HepG2 (cell line): ENCODE measurements around the gene TRAPPC3. TPM values are rescaled to one million over a fixed set of nuclear protein-coding genes. Genes with fewer than 3 reads are reported as not detected.

ENCODE experiments used
- ATAC-seq: fragments of 200-7000 bp; cut with Tn5 transposase; 3 replicates; pipeline ENCODE4 v1.9.1; 2020; ENCODE audit warnings: mild to moderate bottlenecking, moderate library complexity
- BruUV-seq: library from RNA; stranded (reverse); fragments of 400-500 nt; replicated peaks from 2 replicates; lab custom pipeline; 2021; lab: Mats Ljungman, UMichigan
- CTCF ChIA-PET: fragments of 300-600 bp; formaldehyde crosslinking; extraction: SDS; loops from one replicate; lab custom pipeline; 2021; ENCODE audit warnings: low total read pairs, inconsistent platforms, low intra/inter-chr PET ratio; lab: Yijun Ruan, JAX
- POLR2A ChIA-PET: fragments of 350-600 bp; sonication (Branson Sonifier 250); formaldehyde crosslinking; loops from one replicate; lab custom pipeline; 2020; ENCODE audit warnings: antibody characterized with exemption, inconsistent platforms; lab: Yijun Ruan, JAX
- DNase-seq: peaks from one replicate; pipeline ENCODE4 v3.0.0-alpha.2; 2015; ENCODE audit warnings: low spot score
- FAIRE-seq: peaks from 3 replicates; lab custom pipeline; 2011; peaks lifted over from hg19 to GRCh38; lab: Jason Lieb, UNC
- H2AFZ ChIP-seq: one replicate; pipeline ENCODE4 v1.6.1; 2011; ENCODE audit warnings: low read length, inconsistent platforms
- H3K27ac ChIP-seq: fragments of 300-600 bp; 3 replicates; pipeline ENCODE4 v1.8.0; 2011; ENCODE audit warnings: mixed run types, mild to moderate bottlenecking, mixed read lengths, low read length, inconsistent platforms; ENCODE audit not compliant: insufficient read depth; ENCODE audit errors: extremely low read length
- H3K27me3 ChIP-seq, 2 experiments: fragments of 200-600 bp in 1 of 2; 2 replicates in 1 of 2; 3 replicates in 1 of 2; pipeline versions ENCODE4 v1.6.0 to v1.8.0; 2011; ENCODE audit warnings: low read length in 2 of 2, mild to moderate bottlenecking in 2 of 2, moderate library complexity in 2 of 2, inconsistent platforms in 1 of 2; ENCODE audit not compliant: insufficient read depth in 2 of 2, control insufficient read depth in 1 of 2
- H3K36me3 ChIP-seq, 2 experiments: fragments of 200-600 bp in 1 of 2; replicated peaks in 1 of 2; 2 replicates in 1 of 2; 3 replicates in 1 of 2; pipeline versions ENCODE4 v1.5.1 to v1.8.0; 2011; ENCODE audit warnings: low read length in 2 of 2, inconsistent platforms in 1 of 2; ENCODE audit not compliant: insufficient read depth in 2 of 2, control insufficient read depth in 1 of 2
- H3K4me1 ChIP-seq: 2 replicates; pipeline ENCODE4 v1.5.1; 2012; ENCODE audit warnings: low read length, inconsistent platforms; ENCODE audit not compliant: insufficient read depth
- H3K4me2 ChIP-seq: 2 replicates; pipeline ENCODE4 v1.6.0; 2011; ENCODE audit warnings: low read depth, low read length, inconsistent platforms
- H3K4me3 ChIP-seq, 3 experiments: fragments of 200-600 bp in 1 of 3; sonication (generic), shearing (Covaris generic) in 1 of 3; replicated peaks in 1 of 3; 2 replicates each; pipeline ENCODE4 v1.5.1; 2011 to 2016; ENCODE audit warnings: low read length in 3 of 3, inconsistent platforms in 2 of 3, low read depth in 2 of 3, mild to moderate bottlenecking in 2 of 3, control low read depth in 1 of 3, mixed read lengths in 1 of 3; ENCODE audit not compliant: insufficient read depth in 1 of 3
- H3K79me2 ChIP-seq: one replicate; pipeline ENCODE4 v1.6.1; 2011; ENCODE audit warnings: low read length, inconsistent platforms; ENCODE audit not compliant: insufficient read depth
- H3K9ac ChIP-seq: 2 replicates; pipeline ENCODE4 v1.6.0; 2011; ENCODE audit warnings: mild to moderate bottlenecking, low read depth, low read length, inconsistent platforms; ENCODE audit not compliant: insufficient read depth
- H3K9me3 ChIP-seq: 2 replicates; pipeline ENCODE4 v1.5.1; 2012; ENCODE audit warnings: mild to moderate bottlenecking, low read length
- H4K20me1 ChIP-seq: 2 replicates; pipeline ENCODE4 v1.6.0; 2011; ENCODE audit warnings: inconsistent platforms, mild to moderate bottlenecking, low read length, moderate library complexity; ENCODE audit not compliant: insufficient read depth
- FOXO1 ChIP-seq: sonication (generic); formaldehyde crosslinking; IDR thresholded peaks from 2 replicates; pipeline ENCODE4 v1.4.0; 2020; ENCODE audit warnings: missing genetic modification reagents
- GATA4 ChIP-seq: sonication (generic); IDR thresholded peaks from 2 replicates; pipeline ENCODE4 v1.6.1; 2016; ENCODE audit warnings: antibody characterized with exemption, low read depth, borderline replicate concordance
- PPARG ChIP-seq: conservative IDR thresholded peaks from 2 replicates; pipeline ENCODE4 v1.6.1; 2016; ENCODE audit warnings: missing biosample characterization, missing genetic modification reagents
- ZNF20 ChIP-seq: sonication (generic); formaldehyde crosslinking; IDR thresholded peaks from 2 replicates; pipeline ENCODE4 v1.4.0; 2020; ENCODE audit warnings: mild to moderate bottlenecking, moderate library complexity, missing genetic modification reagents
- ZNF205 ChIP-seq: IDR thresholded peaks from 2 replicates; pipeline ENCODE4 v1.6.1; 2018; ENCODE audit warnings: missing biosample characterization, missing genetic modification reagents
- ZNF556 ChIP-seq: sonication (generic); formaldehyde crosslinking; IDR thresholded peaks from 2 replicates; pipeline ENCODE4 v1.4.0; 2020; ENCODE audit warnings: mild to moderate bottlenecking, missing genetic modification reagents, borderline replicate concordance
- ZNF878 ChIP-seq: sonication (generic); formaldehyde crosslinking; IDR thresholded peaks from 2 replicates; pipeline ENCODE4 v1.8.1; 2023; ENCODE audit warnings: mild to moderate bottlenecking, missing genetic modification reagents, moderate library complexity
- WGBS: methylation state at CpG from one replicate; pipeline ENCODE4 v1.1.6; 2017; ENCODE audit warnings: low lambda C conversion rate; 5-methylcytosine and 5-hydroxymethylcytosine counted together
- in situ Hi-C: cut with HindIII; loops from 2 replicates; pipeline ENCODE4 v1.10.0; 2017; ENCODE audit warnings: low pct_unique_long_range_greater_than_20kb; ENCODE audit not compliant: extremely low pct_ligation_motif_present
- intact Hi-C: fragments of 100-400 bp; cut with micrococcal nuclease; formaldehyde crosslinking; loops from one replicate; pipeline ENCODE4 v1.10.0; 2022; ENCODE audit not compliant: unreplicated experiment
- polyA plus RNA-seq, 8 experiments: library from polyadenylated mRNA; depleted of rRNA in 3 of 8; stranded (reverse) in 7 of 8; unstranded in 1 of 8; fragments of >200 nt; fragmentation: Illumina TruSeq in 4 of 8; extraction: Trizol in 4 of 8; gene quantifications; 2 replicates each; pipeline versions ENCODE4 v1.2.1 to v1.2.3, GENCODE V29; 2011 to 2016; ENCODE audit warnings: low read depth in 4 of 8, missing spikeins in 1 of 8, mixed read lengths in 1 of 8; ENCODE audit not compliant: insufficient read depth in 1 of 8
- total RNA-seq, 5 experiments: library from RNA; depleted of rRNA; stranded (reverse); fragments of >200 nt; fragmentation: Illumina TruSeq; extraction: Trizol; gene quantifications; 2 replicates each; pipeline ENCODE4 v1.2.3, GENCODE V29; 2016; ENCODE audit warnings: low read depth in 1 of 5
- TF ChIP-seq, protein P1 (sequence below): sonication (generic); formaldehyde crosslinking; IDR thresholded peaks from 2 replicates; pipeline ENCODE4 v1.4.0; 2020; ENCODE audit warnings: missing genetic modification reagents

Gene TRAPPC3
- total and polyA plus RNA-seq, 2 of the 13 experiments (the other 11 are each of a cell fraction or from before 2014, with no cell fraction given): 53.7 to 62.4 TPM

DNA sequence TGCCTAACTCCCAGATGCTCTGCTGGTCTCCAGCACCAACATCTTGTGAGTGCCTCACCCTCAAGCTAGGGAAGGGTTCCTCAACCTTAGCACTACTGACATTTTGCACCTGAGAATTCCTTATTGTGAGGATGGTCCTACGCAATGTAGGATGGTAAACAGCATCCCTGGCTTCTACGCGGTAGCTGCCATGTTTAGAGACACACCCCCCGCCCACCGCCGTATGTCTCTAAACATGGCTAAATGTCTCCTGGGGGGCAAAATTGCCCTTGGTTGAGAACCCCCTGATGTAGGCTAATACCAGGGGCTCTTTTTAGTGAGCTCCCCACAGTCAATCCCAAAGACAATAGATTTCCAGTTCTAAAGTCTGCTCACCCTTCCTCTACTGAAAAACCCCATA, 4.2 kb upstream of the TRAPPC3 start:
- no peak for DNase-seq
- BruUV-seq: no TSS peak
- H3K79me2 ChIP-seq: peaks cover 11% of the 10 kb centered on the region
- intact Hi-C loops (loop anchor here (10.0 kb wide), 1 partner anchor 71 kb away; the partner anchor contains the start of gene THRAP3), in situ Hi-C loops (loop anchor here (5.0 kb wide), 2 partner anchors 34 to 134 kb away; no protein-coding TSS in a partner anchor)
- no peaks in the 10 kb centered on the region for H3K9me3 ChIP-seq
- peak overlapping the region; percentile 76 for H2AFZ ChIP-seq
- no peaks in the 10 kb centered on the region for H4K20me1 ChIP-seq
- peaks cover 71% of the 10 kb centered on the region for H3K4me1 ChIP-seq
- TF ChIP-seq GATA4: no peak
- no peak for TF ChIP-seq ZNF556 (CRISPR knock-in tag)
- no peak for TF ChIP-seq ZNF20 (CRISPR knock-in tag)
- TF ChIP-seq FOXO1 (CRISPR knock-in tag): no peak
- TF ChIP-seq, protein P1, sequence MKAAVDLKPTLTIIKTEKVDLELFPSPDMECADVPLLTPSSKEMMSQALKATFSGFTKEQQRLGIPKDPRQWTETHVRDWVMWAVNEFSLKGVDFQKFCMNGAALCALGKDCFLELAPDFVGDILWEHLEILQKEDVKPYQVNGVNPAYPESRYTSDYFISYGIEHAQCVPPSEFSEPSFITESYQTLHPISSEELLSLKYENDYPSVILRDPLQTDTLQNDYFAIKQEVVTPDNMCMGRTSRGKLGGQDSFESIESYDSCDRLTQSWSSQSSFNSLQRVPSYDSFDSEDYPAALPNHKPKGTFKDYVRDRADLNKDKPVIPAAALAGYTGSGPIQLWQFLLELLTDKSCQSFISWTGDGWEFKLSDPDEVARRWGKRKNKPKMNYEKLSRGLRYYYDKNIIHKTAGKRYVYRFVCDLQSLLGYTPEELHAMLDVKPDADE (CRISPR knock-in tag): no peak
- TF ChIP-seq ZNF205 (CRISPR knock-in tag): no peak
- no peak for TF ChIP-seq PPARG (CRISPR knock-in tag)
- TF ChIP-seq ZNF878 (CRISPR knock-in tag): no peak
- no peak overlapping the region for H3K27ac ChIP-seq
- H3K36me3 ChIP-seq: no peaks in the 10 kb centered on the region
- peak overlapping the region; percentile 54 for H3K4me2 ChIP-seq
- no peak for FAIRE-seq
- H3K27me3 ChIP-seq: no peaks in the 10 kb centered on the region
- ChIA-PET CTCF (no interaction called here), POLR2A (interaction anchor here (0.9 kb wide), 1 partner anchor 171 kb away, joined by 3 read pairs; no protein-coding TSS in a partner anchor)
- no peak overlapping the region; a peak in 1 of 6 replicates for H3K4me3 ChIP-seq
- no peak overlapping the region for H3K9ac ChIP-seq
- ATAC-seq: no peak
- 80% methylated on average over 1 of the region's 6 CpGs for WGBS
